Bone marrow (tissue), 2 donors: ENCODE measurements around the gene PMAIP1.
A peak's percentile ranks its signal among the peaks of the same experiment; 100 is the strongest.
"Not testable (repeated sequence)": the region's sequence is repeated elsewhere in the genome, so short reads cannot be mapped to it uniquely, and the experiment has no call there.

Source experiments
- DNase-seq, 2 donors: peaks; one replicate each; lab custom pipeline; 2025; lab: John Stamatoyannopoulos, UW

Gene PMAIP1

DNA sequence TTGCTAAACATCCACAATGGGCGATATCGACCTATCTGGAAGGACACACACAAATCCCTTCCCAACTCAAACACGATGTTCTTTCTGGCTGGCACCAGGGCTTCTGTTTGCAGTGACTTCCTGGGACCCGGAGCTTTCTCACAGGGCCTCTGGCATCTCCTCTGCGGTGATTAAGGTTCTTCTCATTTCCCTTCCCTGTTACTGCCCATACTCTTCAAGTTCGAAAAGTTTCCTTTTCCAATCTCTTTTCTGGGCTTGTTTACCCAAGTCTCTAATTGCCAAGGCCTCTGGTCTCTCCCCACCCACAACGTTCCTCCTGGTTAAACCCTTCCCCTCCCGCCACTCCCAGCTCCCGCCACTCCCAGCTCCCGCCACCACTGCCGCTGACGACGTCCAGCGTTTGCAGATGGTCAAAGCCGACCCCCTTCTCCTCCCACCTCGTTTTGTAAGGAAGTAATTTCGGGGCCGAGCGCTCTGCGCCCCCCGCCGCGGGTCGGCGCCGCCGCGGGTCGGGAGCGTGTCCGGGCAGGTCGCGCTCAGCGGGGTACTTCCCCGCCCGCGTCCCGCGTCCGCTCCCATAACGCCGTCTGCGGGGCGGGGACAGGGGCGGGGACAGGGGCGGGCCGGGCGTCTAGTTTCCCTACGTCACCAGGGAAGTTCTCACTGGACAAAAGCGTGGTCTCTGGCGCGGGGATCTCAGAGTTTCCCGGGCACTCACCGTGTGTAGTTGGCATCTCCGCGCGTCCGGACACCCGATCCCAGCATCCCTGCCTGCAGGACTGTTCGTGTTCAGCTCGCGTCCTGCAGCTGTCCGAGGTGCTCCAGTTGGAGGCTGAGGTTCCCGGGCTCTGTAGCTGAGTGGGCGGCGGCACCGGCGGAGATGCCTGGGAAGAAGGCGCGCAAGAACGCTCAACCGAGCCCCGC, at the start of gene PMAIP1:
PMAIP1 (plus strand) TSS at position 699 of the 924 bp plus-strand sequence; CDS start at position 881, 182 bp downstream.
- DNase-seq = peak; percentile 71 to 88

DNA sequence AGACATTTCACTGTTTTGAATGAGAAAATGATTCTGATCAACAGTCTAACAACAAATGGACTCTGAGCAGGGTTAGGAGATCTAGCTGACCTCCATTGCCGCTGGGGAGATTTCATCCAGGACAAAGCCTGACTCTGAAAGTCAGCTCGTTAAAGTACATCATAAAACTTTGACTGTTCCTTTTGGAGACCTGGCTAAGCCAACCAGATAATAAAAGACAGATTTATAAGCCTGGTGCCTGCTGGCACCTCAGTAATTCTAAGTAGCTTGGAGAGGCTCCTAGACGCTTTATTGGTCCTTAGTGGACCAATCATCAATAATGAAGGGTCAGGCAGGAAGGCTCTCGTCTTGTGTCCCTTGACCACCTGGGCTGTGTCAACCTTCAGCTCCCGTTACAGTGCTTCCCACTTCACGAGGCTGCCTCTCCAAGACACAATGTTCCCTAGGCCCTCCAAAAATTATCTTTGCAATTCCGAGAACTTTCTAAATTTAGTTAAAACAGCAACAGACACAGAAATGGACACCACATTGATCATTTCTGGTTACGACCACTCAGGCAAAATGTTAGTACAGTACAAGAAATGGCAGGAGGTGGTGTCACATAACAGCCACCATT, 47.9 kb upstream of the PMAIP1 start:
- no peak for DNase-seq

DNA sequence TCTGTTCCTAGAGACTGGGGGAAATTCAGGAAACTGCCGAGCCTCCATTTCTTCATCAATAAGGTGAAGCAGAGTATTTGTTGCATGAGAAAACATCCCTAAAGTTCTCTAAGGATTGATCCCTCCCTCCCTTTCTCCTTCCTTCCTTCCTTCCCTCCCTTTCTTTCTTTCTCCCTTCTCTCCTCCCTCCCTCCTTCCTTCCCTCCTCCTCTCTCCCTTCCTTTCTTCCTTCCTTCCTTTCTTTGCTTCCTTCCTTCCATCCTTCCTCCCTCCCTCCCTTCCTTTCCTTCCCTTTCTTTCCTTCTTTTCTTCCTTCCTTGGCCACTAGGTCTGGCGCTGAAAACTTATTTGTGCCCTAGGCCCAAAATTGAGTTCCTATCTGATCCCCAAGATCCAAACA, 47.2 kb upstream of the PMAIP1 start:
- DNase-seq = no peak

DNA sequence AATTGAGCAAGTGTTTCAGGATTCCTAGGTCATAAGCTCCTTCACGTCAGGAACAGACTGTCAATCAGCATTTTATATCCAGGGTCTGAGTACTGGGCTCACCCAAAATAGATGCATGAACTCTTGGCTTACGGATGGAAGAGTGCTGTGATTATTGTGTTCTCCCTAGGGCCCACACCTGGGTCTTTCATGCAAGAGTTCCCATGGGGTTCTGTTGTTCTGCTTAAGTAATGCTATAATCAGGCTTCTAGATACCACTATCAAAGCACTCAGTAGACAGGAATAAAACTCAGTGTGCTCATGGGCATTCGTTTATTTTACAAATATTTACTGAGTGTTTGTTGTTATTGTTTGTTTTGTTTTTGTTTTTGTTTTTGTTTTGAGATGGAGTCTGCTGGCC, 46.4 kb upstream of the PMAIP1 start:
- no peak for DNase-seq

DNA sequence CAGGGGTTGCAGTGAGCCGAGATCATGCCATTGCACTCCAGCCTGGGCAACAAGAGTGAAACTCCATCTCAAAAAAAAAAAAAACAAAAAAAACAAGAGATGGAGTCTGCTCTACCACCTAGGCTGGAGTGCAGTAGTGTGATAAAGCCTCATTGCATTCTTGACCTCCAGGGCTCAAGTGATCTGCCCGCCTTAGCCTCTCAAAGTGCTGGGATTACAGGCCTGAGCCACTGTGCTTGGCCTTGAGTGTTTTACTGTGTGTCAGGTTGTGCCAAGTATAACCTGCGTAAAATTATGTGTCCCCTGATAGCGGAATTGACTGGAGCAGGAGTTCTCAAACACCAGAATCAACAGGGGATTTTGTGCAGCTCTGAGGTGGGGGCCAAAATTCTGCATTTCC, 45.8 kb upstream of the PMAIP1 start:
- DNase-seq = not testable (repeated sequence)

DNA sequence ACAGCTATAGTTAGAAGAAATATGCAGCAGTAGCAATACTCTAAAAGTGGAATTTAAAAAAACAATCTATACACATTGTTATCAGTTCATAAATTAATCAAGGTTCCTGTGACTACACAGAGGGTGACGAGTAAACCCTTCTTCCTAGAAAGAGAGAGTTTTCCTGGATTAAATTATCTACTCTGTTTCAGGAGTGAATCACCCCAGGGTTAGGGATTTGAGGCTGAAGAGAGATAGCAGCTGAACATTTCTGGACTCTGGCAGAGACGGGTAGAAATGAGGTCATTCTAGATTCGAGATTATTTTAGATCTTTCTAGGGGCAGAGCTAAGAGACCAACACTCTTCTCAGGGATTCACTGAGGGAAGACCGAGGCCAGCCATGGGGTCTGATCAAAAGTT, 38.8 kb upstream of the PMAIP1 start:
- DNase-seq = no peak

DNA sequence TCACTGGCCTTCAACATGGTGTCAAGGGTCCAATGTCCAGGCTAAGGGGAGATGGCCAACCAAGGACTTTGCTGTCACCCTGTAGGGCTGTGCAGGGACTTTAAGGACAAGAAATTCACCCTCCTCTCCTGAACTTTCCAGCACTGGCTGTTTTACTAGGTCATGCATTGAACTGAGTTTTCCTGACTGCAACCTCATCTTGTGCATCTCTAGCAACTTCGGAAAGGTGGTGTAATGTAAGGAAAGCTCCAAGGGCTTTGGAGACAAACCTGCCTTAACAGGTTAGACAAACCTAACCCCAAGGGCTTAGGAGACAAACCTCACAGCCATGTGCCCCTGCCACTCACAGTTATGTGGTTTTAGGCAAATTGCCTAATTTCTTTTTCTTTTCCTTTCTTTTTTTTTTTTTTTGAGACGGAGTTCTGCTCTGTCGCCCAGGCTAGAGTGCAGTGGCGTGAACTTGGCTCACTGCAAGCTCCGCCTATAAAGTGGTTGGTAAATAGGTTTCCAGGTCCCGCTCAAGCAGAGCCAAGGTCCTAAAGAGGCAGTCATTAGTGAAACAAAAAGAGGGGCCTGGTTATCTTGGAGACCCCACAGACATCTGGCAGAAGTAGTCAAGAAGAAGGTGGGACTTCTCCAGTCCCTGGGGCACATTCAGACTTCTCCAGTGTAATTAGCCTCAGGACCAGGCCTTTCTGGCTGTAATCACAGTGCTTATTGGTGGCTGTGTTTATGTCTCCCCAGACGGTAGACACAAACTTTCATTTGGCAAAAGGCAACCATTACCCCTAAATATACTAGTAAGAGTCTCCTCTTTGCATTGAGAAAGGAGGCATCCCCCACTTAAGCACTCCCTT, 37.6 kb upstream of the PMAIP1 start:
- DNase-seq = no peak

DNA sequence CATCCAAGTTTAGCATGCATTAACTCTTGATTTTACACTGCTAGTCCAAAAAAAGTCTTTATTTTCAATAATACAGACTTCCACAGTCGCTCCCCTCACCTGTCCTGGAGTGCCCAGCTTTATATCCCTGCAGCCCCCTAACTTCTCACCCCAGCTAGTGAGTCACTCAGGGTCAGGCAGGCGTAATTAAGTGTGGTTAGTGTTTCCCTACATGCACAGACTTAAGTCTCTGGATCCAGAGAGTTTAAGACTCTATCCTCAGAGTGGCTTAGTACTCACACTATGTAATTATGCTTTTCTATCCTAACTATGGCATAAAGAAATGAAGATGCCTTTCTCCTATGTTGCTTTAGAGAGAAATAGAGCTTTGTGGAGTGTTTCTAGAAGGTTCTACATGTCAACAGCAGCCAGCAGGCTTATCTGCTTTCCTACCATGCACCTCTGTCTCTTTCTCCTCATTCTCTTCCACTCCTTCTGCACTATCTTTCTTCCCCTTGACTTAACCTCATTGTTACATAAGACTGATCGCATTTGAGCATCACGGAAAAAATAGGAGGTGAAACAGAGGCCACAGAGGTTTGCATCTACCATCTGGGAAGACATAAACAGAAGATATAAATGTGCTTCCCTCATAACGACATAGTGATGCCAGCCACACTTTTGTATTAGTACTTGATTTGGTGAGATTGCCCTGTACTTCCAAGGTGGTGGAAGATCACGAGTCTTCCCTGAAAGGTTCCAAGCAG, 34.4 kb upstream of the PMAIP1 start:
- no peak for DNase-seq

DNA sequence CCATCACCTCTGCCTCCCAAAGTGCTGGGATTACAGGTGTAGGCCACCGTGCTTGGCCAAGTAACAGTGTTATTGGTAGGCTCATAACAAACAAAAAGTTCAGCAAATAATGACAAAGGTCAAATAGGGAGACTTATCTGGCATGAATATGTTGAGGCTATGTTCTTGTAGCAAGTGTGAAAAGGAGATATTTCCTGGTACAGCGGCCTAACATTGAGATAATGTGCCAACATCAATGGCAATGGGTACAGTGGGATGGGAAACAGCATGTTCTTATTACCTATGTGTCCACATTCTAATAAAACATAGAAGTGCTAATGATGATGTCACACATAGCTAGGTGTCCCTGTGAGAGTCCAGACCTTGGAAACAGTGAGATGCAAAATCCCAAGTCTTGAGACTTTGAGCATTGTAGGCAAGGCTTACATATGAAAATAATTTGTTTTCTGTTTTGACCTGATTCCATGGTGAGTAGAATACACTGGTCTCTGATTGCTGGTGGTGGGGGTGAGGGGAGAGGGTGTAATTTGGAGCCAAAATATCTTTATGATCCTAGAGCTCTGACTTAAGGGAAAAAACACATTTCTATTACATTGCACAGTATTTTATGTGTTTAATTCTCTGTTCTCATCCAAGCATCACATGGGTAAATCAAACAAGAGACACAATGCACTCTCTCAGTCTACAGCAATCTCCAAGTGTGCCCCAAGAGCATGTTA, 33.1 kb upstream of the PMAIP1 start:
- DNase-seq = no peak

DNA sequence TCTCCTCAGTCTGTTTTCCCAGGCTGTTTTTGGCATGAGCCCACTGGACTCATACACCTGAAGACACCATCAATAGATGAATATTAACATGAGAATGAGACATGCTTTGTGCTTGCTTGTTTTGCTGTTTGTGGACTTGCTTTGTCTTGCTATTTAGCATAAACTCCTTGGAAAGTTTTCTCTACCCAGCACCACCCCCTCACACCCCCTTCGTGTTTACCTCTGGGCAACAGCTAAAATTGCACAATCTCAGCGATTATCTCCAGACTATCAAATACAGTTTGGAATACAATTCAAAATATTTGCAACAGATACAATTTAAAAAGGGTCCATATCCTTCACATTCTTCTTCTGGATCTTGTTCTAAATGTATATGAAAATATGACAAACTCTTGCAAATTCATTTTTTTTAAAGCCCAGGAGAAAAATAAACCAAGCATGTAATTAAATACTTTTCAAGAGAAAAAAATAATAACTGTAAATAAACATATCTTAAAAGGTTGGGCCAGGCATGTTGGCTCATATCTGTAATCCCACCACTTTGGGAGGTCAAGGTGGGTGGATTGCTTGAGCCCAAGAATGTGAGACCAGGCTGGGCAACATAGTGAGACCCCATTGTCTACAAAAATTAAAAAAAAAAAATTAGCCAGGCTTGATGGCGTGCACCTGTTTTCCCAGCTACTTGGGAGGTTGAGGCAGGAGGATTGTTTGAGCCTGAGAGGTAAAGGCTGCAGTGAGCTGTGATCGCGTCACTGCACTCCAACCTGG, 32.3 kb upstream of the PMAIP1 start:
- DNase-seq = no peak

DNA sequence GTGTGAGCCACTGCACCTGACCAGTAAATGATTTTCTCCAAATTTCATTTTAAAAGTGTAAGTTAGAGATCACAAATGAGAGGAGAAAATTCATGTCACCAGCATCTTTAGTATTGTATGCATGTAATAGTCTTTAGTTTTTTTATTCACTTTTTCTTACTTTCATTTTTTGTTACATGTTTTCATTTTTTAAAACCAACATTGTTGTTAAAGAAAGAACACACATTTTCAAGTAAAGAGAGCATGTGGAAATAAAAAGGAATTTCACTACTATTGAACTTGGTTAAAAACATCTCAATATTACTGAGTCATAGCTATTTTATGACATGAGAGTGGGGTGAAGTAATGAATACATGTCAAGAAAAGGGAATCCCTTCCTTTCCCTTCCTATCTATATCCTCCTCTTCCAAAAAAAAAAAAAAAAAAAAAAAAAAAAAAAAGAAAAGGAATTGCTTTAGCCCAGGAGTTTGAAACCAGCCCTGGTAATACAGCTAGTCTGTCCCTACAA, 29.1 kb upstream of the PMAIP1 start:
- no peak for DNase-seq

DNA sequence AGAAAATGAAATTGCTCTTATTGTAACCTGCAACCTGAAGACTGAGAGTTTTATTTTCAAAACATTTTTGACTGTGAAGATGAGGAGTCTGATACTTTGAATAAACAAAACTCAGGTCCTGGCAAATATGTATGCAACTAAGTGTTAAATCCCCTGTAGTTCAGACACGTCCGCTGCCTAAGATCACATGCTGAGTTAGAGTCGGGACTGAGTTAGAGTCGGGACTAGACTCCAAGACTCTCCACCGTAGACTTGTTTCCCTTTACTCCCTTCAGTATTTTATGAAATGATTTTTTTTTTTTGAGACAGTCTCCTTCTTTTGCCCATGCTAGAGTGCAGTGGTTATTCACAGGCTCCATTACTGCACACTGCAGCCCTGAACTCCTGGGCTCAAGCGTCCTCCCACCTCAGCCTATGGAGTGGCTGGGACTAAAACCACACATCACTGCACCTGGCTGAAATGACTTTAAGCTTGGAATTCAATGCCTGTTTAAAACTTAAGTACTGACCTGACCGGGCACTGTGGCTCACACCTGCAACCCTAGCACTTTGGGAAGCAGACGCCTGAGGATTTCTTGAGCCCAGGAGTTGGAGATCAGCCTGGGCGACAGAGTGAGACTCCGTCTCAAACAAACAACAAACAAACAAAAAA, 28.0 kb upstream of the PMAIP1 start:
- no peak for DNase-seq

DNA sequence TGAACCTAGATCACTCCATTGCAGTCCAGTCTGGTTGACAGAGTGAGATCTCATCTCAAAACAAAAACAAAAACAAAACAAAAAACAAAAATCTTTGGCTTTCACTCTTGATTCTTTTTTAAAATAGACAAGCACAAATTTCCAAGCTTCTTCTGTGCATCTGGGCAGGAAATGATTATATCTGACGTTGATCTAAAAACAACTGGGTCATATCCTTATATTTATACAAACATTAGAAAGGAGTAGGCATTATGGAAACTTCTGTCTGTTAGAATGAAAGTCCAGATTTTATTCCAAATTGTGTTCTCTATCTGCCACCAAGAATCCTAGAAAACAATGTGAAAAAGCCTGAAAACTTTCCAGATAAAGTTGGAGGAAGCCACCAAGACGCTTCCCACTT, 26.2 kb upstream of the PMAIP1 start:
- DNase-seq = no peak

DNA sequence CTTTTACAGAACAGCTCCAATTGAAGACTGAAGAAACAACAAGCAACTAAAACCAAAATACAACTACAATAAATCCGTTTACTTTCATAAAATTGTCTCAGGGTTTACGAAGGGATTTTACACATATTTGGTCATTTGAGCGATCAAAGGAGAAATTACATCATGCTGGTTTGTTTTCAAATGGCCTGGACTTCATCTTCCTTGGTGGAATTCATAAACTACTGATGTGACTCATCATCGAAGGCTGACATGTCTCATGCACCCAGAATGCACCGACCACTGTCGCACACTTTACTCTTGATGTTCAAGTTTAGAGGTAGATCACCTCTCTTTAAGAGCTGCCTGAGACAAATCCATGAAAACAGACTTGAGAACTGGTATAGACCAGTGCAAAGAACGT, 25.6 kb upstream of the PMAIP1 start:
- DNase-seq = no peak

DNA sequence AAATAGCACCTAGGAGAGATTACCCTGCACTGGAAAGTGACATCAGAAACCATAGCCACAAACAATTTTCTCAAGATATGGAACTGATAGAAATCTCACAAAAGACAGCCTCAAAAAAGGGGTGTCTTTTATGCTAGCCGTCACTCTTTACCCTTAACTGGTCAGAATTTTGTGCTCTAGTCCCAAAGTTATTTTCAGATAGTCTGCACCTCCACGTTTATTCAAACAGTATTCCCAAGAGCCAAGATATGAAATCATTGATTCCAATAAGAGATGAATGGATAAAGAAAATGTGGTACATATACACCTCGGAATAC, 23.5 kb upstream of the PMAIP1 start:
- DNase-seq = no peak

DNA sequence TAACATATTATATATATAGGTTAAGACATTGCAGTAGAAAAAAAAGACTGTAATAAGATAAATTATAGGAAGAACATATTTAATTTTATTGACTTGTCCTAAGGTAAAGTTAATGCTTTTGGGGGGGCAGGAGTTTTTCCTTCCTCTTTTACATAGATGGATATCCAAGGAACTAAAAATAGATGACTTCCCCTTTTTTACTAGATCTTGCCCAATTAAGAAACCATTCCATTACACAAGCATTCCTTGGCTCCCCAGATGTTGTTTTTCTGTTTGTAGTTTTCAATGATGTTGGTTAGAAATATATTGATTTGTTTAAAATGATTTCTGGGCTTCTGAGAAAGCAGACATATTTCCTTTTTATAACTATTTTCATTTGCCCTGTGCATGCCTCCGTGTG, 22.4 kb upstream of the PMAIP1 start:
- DNase-seq = peak in 1 of 2 donors; percentile 82

DNA sequence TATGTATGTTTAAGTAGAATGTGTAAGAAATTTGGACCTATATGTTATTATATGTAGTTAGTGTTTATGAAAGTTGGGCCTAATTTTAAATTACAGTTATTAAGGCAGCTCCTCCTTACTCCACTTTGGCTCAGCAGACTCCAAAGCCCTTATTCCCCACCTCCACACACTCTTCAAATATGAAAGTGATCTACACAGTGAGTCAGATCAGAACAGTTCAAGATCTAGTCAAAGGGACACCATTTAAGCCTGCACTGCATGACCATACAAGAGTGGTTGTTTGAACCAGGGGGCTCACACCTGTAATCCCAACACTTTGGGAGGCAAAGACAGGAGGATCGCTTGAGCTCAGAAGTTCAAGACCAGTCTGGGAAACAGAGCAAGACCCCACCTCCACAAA, 21.2 kb upstream of the PMAIP1 start:
- no peak for DNase-seq

DNA sequence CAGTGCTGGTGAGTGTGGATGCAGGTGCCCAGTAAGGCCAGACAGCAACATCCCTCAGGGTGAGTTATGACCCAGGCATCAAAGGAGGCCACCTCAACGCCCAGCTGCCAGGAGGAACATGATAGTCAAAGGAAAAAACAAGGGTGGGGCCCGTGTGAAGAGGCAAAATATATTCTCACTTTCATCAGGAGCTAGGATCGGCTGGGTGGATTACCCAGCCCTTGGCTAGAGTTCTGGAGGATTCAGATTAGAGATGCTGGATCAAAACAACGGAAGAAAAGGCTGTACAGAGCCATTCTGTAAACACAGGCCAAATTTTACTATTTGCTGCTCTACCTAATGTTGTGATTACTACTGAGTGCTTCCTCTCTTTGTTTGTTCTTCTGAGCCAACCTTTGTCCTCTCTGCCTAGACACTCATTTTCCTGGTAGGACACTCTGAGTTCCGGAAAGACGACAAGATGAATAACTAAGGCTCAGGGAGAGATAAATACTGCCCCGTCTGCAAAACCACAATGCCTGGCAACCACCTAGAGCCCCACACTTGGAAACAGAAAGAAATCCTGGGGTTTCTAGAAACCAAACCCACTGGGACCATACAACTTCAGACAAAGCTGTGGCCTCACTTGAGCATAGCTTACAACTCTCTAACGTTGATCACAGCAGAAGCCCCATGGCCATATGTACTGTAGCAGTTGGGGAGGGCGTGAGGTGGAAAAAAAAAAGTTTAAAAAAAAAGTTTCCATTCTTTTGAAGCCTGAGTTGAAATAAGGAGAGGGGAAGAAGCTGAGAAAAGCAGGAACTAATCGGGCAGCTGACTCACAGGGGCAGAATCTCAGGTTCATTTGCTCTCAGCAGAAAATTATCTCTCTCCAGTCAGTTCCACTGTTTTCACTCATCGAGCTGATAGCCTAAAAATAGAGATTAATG, 17.8 kb upstream of the PMAIP1 start:
- DNase-seq = peak in 1 of 2 donors; percentile 86

DNA sequence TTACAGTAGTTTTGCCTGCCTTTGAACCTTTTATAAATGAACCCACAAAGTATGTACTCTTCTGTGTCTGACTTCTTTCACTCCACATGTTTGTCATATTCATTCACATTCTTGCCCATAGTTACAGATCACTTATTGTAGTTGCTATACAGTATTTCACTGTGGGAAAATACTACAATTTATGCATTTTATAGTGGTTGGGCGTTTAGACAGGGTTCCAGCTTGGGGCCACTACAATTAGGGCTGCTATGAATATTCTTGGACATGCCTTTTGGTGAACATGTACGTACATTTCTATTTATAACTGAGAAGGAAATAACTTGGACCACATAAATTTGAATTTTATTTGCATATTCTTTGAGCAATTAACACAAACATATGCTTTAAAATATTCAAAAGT, 15.4 kb upstream of the PMAIP1 start:
- DNase-seq = no peak
